HEK293 (cell line): Measurements from ENCODE around the gene GJC1.
"Not testable (repeated sequence)": the region's sequence is repeated elsewhere in the genome, so short reads cannot be mapped to it uniquely, and the experiment has no call there.

Source experiments
- YY1 ChIP-seq: fragments of 450-650 bp; formaldehyde crosslinking; IDR thresholded peaks from 2 replicates; pipeline ENCODE4 v1.5.1; 2018; ENCODE audit warnings: missing biosample characterization, missing genetic modification characterization
- ZNF530 ChIP-seq: fragments of 450-650 bp; formaldehyde crosslinking; IDR thresholded peaks from 2 replicates; pipeline ENCODE4 v1.5.1; 2016; ENCODE audit warnings: low read depth, missing biosample characterization, missing genetic modification characterization
- ZNF561 ChIP-seq: fragments of 450-650 bp; IDR thresholded peaks from 2 replicates; pipeline ENCODE4 v1.5.1; 2018; ENCODE audit warnings: missing biosample characterization, missing genetic modification characterization, borderline replicate concordance
- ZNF792 ChIP-seq: fragments of 450-650 bp; formaldehyde crosslinking; IDR thresholded peaks from 2 replicates; pipeline ENCODE4 v1.5.1; 2016; ENCODE audit warnings: missing biosample characterization, missing genetic modification characterization
- ZNF830 ChIP-seq: fragments of 450-650 bp; IDR thresholded peaks from 2 replicates; pipeline ENCODE4 v1.5.0; 2018; ENCODE audit warnings: missing biosample characterization, missing genetic modification characterization, low read depth, mild to moderate bottlenecking, moderate library complexity
- TF ChIP-seq, protein P1 (sequence below): fragments of 450-650 bp; formaldehyde crosslinking; IDR thresholded peaks from 2 replicates; pipeline ENCODE4 v1.5.1; 2016; ENCODE audit warnings: missing biosample characterization, missing genetic modification characterization
- TF ChIP-seq, protein P2 (sequence below): fragments of 450-650 bp; formaldehyde crosslinking; IDR thresholded peaks from 2 replicates; pipeline ENCODE4 v1.5.1; 2016; ENCODE audit warnings: missing biosample characterization, missing genetic modification characterization
- TF ChIP-seq, protein P3 (sequence below): fragments of 450-650 bp; formaldehyde crosslinking; IDR thresholded peaks from 2 replicates; pipeline ENCODE4; 2016; ENCODE audit warnings: missing biosample characterization, missing genetic modification characterization

- TF ChIP-seq ZNF792 (tag by site-specific recombination); ZNF561; ZNF530 (tag by site-specific recombination); YY1 (tag by site-specific recombination); ZNF830 (tag by site-specific recombination): not testable (repeated sequence)
- TF ChIP-seq, protein P1, sequence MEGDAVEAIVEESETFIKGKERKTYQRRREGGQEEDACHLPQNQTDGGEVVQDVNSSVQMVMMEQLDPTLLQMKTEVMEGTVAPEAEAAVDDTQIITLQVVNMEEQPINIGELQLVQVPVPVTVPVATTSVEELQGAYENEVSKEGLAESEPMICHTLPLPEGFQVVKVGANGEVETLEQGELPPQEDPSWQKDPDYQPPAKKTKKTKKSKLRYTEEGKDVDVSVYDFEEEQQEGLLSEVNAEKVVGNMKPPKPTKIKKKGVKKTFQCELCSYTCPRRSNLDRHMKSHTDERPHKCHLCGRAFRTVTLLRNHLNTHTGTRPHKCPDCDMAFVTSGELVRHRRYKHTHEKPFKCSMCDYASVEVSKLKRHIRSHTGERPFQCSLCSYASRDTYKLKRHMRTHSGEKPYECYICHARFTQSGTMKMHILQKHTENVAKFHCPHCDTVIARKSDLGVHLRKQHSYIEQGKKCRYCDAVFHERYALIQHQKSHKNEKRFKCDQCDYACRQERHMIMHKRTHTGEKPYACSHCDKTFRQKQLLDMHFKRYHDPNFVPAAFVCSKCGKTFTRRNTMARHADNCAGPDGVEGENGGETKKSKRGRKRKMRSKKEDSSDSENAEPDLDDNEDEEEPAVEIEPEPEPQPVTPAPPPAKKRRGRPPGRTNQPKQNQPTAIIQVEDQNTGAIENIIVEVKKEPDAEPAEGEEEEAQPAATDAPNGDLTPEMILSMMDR (tag by site-specific recombination), result not testable (repeated sequence)
- TF ChIP-seq, protein P2, sequence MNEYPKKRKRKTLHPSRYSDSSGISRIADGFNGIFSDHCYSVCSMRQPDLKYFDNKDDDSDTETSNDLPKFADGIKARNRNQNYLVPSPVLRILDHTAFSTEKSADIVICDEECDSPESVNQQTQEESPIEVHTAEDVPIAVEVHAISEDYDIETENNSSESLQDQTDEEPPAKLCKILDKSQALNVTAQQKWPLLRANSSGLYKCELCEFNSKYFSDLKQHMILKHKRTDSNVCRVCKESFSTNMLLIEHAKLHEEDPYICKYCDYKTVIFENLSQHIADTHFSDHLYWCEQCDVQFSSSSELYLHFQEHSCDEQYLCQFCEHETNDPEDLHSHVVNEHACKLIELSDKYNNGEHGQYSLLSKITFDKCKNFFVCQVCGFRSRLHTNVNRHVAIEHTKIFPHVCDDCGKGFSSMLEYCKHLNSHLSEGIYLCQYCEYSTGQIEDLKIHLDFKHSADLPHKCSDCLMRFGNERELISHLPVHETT (tag by site-specific recombination), result not testable (repeated sequence)
- TF ChIP-seq, protein P3, sequence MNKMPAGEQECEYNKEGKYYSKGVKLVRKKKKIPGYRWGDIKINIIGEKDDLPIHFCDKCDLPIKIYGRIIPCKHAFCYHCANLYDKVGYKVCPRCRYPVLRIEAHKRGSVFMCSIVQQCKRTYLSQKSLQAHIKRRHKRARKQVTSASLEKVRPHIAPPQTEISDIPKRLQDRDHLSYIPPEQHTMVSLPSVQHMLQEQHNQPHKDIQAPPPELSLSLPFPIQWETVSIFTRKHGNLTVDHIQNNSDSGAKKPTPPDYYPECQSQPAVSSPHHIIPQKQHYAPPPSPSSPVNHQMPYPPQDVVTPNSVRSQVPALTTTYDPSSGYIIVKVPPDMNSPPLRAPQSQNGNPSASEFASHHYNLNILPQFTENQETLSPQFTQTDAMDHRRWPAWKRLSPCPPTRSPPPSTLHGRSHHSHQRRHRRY, result not testable (repeated sequence)
Measured at GRCh38 chr17:44808656-44809388, 21.3 kb downstream of the GJC1 start.
